Tibial nerve (tissue), 3 donors: Measurements from ENCODE around the gene TNIK.

Experiments
- POLR2A ChIP-seq, 2 donors: fragments of 450-650 bp; IDR thresholded peaks; one replicate each; pipeline ENCODE4 v1.6.1; 2017; ENCODE audit warnings: antibody characterized with exemption in 2 of 2, mild to moderate bottlenecking in 2 of 2, moderate library complexity in 2 of 2
- TF ChIP-seq, protein P1 (sequence below), 5 experiments: fragments of 200-600 bp in 3 of 5; fragments of 450-650 bp in 2 of 5; sonication (generic) in 3 of 5; IDR thresholded peaks; one replicate each; pipeline ENCODE4 v1.5.1; 2016 to 2019; ENCODE audit warnings: antibody characterized with exemption in 5 of 5, mild to moderate bottlenecking in 3 of 5, moderate library complexity in 2 of 5

GRCh38 chr3:171290680-171291079 lies 169.5 kb downstream of the TNIK start:
- TF ChIP-seq, protein P1, sequence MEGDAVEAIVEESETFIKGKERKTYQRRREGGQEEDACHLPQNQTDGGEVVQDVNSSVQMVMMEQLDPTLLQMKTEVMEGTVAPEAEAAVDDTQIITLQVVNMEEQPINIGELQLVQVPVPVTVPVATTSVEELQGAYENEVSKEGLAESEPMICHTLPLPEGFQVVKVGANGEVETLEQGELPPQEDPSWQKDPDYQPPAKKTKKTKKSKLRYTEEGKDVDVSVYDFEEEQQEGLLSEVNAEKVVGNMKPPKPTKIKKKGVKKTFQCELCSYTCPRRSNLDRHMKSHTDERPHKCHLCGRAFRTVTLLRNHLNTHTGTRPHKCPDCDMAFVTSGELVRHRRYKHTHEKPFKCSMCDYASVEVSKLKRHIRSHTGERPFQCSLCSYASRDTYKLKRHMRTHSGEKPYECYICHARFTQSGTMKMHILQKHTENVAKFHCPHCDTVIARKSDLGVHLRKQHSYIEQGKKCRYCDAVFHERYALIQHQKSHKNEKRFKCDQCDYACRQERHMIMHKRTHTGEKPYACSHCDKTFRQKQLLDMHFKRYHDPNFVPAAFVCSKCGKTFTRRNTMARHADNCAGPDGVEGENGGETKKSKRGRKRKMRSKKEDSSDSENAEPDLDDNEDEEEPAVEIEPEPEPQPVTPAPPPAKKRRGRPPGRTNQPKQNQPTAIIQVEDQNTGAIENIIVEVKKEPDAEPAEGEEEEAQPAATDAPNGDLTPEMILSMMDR (IDR thresholded peaks at IDR 0.05) = no peak
- TF ChIP-seq POLR2A (IDR thresholded peaks at IDR 0.05) = no peak
